ENCODE data around the gene VWDE.

VWDE gene

GRCh38 chr7:12281038-12281437 lies 122.6 kb downstream of the VWDE start:
- no peak for DNase-seq

All from NK-92 treated with Interleukin-12 subunit alpha and Interleukin-12 subunit beta, amount 100 ng/mL, for 24 hours (cell line).